ENCODE results near the gene LPP. TPM values are rescaled to one million over a fixed set of nuclear protein-coding genes. Genes with fewer than 3 reads are reported as not detected.
A peak's percentile ranks its signal among the peaks of the same experiment; 100 is the strongest.

The LPP gene
- total and polyA plus RNA-seq, 8 donors, result 23.1 to 220 (median 26.7) TPM

DNA sequence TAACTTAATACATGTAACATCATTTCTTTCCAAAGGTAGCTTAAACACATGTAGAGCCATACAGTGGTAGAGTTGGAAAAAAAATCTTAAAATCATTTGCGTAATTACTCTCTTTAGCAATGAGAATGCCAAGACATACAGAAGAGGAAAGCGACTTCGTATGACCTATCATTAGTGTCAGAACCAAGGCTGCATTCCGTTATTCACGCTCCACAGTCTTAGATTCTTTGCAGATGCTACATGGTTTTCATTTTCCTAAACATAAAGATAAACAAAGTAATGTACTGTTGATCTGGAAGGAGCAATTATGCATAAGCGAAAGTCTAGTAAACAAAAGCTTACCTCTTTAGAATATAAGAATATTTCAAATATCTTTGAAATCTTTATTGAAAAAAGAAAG is 607.5 kb downstream of the LPP start:
- Histone ChIP-seq H3K27me3 (no peaks in the 10 kb centered on the region), H3K9me3 (no peaks in the 10 kb centered on the region), H3K27ac (peak overlapping the region in 1 of 2 donors; percentile 1), H3K4me1 (peaks cover 0 to 10% of the 10 kb centered on the region in 2 donors), H3K36me3 (no peaks in the 10 kb centered on the region), H3K4me3 (no peak overlapping the region)
- no peak for ATAC-seq
- intact Hi-C loops (cut with DNase I), result no loop called here
- TF ChIP-seq, protein P1, sequence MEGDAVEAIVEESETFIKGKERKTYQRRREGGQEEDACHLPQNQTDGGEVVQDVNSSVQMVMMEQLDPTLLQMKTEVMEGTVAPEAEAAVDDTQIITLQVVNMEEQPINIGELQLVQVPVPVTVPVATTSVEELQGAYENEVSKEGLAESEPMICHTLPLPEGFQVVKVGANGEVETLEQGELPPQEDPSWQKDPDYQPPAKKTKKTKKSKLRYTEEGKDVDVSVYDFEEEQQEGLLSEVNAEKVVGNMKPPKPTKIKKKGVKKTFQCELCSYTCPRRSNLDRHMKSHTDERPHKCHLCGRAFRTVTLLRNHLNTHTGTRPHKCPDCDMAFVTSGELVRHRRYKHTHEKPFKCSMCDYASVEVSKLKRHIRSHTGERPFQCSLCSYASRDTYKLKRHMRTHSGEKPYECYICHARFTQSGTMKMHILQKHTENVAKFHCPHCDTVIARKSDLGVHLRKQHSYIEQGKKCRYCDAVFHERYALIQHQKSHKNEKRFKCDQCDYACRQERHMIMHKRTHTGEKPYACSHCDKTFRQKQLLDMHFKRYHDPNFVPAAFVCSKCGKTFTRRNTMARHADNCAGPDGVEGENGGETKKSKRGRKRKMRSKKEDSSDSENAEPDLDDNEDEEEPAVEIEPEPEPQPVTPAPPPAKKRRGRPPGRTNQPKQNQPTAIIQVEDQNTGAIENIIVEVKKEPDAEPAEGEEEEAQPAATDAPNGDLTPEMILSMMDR (IDR thresholded peaks at IDR 0.05), result no peak
- DNase-seq, result peak in 2 of 4 donors; percentile 78 to 82

DNA sequence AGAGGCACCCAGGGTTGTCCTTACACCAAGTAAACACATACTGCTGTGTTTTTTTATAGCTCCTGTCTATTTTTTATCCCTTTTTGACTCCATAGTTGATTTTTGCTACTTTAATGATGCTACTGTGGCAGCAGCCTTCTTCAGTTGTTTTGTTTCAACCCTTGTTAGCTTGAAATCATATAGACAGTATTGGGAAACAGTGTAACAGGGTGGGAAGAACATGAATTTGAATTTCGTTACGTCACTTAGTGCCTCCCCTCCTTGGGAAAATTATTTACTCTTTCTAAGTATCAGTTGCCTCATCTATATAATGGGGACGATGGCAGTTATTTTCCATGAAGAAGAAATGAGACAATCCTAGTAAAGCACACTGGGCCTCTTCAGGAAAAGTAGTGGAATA is 608.0 kb downstream of the LPP start:
- ATAC-seq (no peak), DNase-seq (peak in 1 of 4 donors; percentile 35)
- intact Hi-C loops (cut with DNase I), result no loop called here
- H3K27me3 ChIP-seq, result no peaks in the 10 kb centered on the region
- peaks cover 0 to 10% of the 10 kb centered on the region in 2 donors for H3K4me1 ChIP-seq
- no peak overlapping the region for H3K4me3 ChIP-seq
- no peak overlapping the region for H3K27ac ChIP-seq
- no peaks in the 10 kb centered on the region for H3K9me3 ChIP-seq
- no peaks in the 10 kb centered on the region for H3K36me3 ChIP-seq
- TF ChIP-seq, protein P1 (IDR thresholded peaks at IDR 0.05), result no peak

DNA sequence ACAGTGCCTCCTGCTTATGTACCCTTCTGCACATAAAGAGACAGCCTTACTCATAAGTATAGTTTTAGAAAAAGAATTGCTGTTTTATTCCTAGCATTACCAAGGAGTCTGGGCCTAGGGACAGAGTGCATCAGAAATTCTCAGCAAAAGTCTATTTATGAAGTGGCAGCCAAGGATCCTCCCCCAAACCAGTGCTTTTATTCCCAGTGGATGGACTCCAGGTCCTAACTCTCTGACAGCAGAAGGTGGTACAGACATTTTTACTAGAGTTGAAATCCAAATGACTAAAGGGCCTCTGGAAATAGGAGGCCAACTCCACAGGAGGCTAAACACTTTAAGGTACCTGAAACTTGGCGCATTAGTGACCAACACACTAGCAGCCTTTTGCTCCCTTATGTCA is 610.7 kb downstream of the LPP start:
- TF ChIP-seq, protein P1 (IDR thresholded peaks at IDR 0.05), result no peak
- Histone ChIP-seq H3K36me3 (no peaks in the 10 kb centered on the region), H3K9me3 (no peaks in the 10 kb centered on the region), H3K27ac (no peak overlapping the region), H3K4me1 (peaks cover 0 to 12% of the 10 kb centered on the region in 2 donors), H3K4me3 (no peak overlapping the region), H3K27me3 (no peaks in the 10 kb centered on the region)
- DNase-seq (no peak), ATAC-seq (peak; percentile 54)
- intact Hi-C loops (cut with DNase I), result no loop called here

DNA sequence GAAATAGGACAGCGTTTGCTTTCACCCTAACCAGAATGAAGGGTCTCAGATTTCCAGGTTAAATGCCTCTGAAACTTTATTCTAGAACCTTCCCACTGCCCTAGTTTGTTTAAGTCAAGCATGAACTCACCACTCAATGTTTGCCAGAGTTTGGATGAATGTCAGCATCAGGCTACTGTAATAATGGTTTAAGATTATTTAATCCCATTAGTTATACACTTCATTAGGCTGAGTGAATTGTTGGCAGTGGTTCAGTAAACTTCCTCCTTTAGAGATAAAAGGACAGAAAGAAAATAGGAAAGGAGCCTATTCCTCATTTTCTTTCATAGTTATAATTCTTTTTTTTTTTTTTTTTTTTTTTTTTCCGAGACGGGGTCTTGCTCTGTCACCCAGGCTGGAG is 615.9 kb downstream of the LPP start:
- Histone ChIP-seq H3K27ac (no peak overlapping the region), H3K4me1 (peaks cover 4 to 16% of the 10 kb centered on the region in 2 donors), H3K36me3 (no peaks in the 10 kb centered on the region), H3K4me3 (no peak overlapping the region), H3K9me3 (no peaks in the 10 kb centered on the region), H3K27me3 (no peaks in the 10 kb centered on the region)
- TF ChIP-seq, protein P1 (IDR thresholded peaks at IDR 0.05), result no peak
- intact Hi-C loops (cut with DNase I), result no loop called here
- ATAC-seq (no peak), DNase-seq (peak in 1 of 4 donors; percentile 36)

DNA sequence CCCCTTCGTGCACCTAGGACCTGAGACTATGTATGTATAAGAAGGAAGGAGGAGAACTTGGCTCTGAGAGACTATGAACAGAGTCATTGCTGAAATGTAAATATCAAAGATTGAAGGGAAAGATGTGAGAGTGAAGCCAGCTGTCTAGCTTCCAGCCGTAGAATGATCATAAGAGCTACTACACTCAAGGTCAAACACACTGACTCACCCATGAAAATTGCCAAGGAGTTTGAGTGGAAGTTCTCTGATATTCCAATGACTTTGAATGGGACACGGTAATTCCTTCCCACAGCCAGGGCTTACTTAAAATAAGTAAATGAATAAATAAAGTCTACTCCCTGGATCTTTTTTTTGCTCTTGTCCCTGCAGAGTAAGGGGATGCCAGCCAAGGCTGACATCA is 618.9 kb downstream of the LPP start:
- no peaks in the 10 kb centered on the region for H3K27me3 ChIP-seq
- H3K4me3 ChIP-seq, result no peak overlapping the region
- no peaks in the 10 kb centered on the region for H3K36me3 ChIP-seq
- TF ChIP-seq, protein P1 (IDR thresholded peaks at IDR 0.05), result no peak
- H3K27ac ChIP-seq, result peak overlapping the region; percentile 1 to 63
- intact Hi-C loops (cut with DNase I), result no loop called here
- H3K9me3 ChIP-seq, result no peaks in the 10 kb centered on the region
- DNase-seq (no peak), ATAC-seq (peak; percentile 89)
- H3K4me1 ChIP-seq, result peaks cover 4 to 14% of the 10 kb centered on the region in 2 donors

All from left lung (tissue), 10 donors.